HepG2 (cell line): Measurements from ENCODE around the gene PTEN. TPM values are rescaled to one million over a fixed set of nuclear protein-coding genes. Genes with fewer than 3 reads are reported as not detected.
A peak's percentile ranks its signal among the peaks of the same experiment; 100 is the strongest.

Experiments used
- ATRX ChIP-seq: sonication (generic); formaldehyde crosslinking; IDR thresholded peaks from 2 replicates; pipeline ENCODE4 v1.4.0; 2020; ENCODE audit warnings: missing genetic modification reagents, borderline replicate concordance
- ELF1 ChIP-seq: sonication (generic); formaldehyde crosslinking; IDR thresholded peaks from 2 replicates; pipeline ENCODE4 v1.4.0; 2020; ENCODE audit warnings: missing genetic modification reagents
- PCBP1 ChIP-seq: fragments of 200-400 bp; formaldehyde crosslinking; IDR thresholded peaks from 2 replicates; pipeline ENCODE4 v1.6.1; 2017; ENCODE audit warnings: mild to moderate bottlenecking, low read depth, low read length, borderline replicate concordance
- RFX3 ChIP-seq: IDR thresholded peaks from 2 replicates; pipeline ENCODE4 v1.6.1; 2016; ENCODE audit warnings: missing biosample characterization, missing genetic modification reagents
- SIN3A ChIP-seq: IDR thresholded peaks from 2 replicates; pipeline ENCODE4 v1.6.1; 2011; ENCODE audit warnings: low read depth, mild to moderate bottlenecking, control low read depth, low read length, borderline replicate concordance
- SMARCC2 ChIP-seq: fragments of 450-650 bp; IDR thresholded peaks from 2 replicates; pipeline ENCODE4 v1.6.1; 2017; ENCODE audit warnings: antibody characterized with exemption, mild to moderate bottlenecking
- ZBTB20 ChIP-seq: sonication (generic); formaldehyde crosslinking; IDR thresholded peaks from 2 replicates; pipeline ENCODE4 v1.8.1; 2023; ENCODE audit warnings: missing genetic modification reagents, low read depth, mild to moderate bottlenecking, borderline replicate concordance
- ZFP41 ChIP-seq: sonication (generic); formaldehyde crosslinking; IDR thresholded peaks from 2 replicates; pipeline ENCODE4 v1.4.0; 2020; ENCODE audit warnings: mild to moderate bottlenecking, missing genetic modification reagents, borderline replicate concordance
- ZNF124 ChIP-seq: sonication (generic); formaldehyde crosslinking; IDR thresholded peaks from 2 replicates; pipeline ENCODE4 v1.4.0; 2020; ENCODE audit warnings: missing genetic modification reagents
- ZNF282 ChIP-seq: fragments of 450-650 bp; IDR thresholded peaks from 2 replicates; pipeline ENCODE4 v1.6.1; 2018; ENCODE audit not compliant: partially characterized antibody
- polyA plus RNA-seq, 8 experiments: library from polyadenylated mRNA; depleted of rRNA in 3 of 8; stranded (reverse) in 7 of 8; unstranded in 1 of 8; fragments of >200 nt; fragmentation: Illumina TruSeq in 4 of 8; extraction: Trizol in 4 of 8; gene quantifications; 2 replicates each; pipeline versions ENCODE4 v1.2.1 to v1.2.3, GENCODE V29; 2011 to 2016; ENCODE audit warnings: low read depth in 4 of 8, missing spikeins in 1 of 8, mixed read lengths in 1 of 8; ENCODE audit not compliant: insufficient read depth in 1 of 8
- total RNA-seq, 5 experiments: library from RNA; depleted of rRNA; stranded (reverse); fragments of >200 nt; fragmentation: Illumina TruSeq; extraction: Trizol; gene quantifications; 2 replicates each; pipeline ENCODE4 v1.2.3, GENCODE V29; 2016; ENCODE audit warnings: low read depth in 1 of 5
- TF ChIP-seq, protein P1 (sequence below): sonication (generic); formaldehyde crosslinking; IDR thresholded peaks from 2 replicates; pipeline ENCODE4 v1.4.0; 2020; ENCODE audit warnings: missing genetic modification reagents
- TF ChIP-seq, protein P2 (sequence below): sonication (generic); formaldehyde crosslinking; IDR thresholded peaks from 2 replicates; pipeline ENCODE4 v1.5.0; 2020; ENCODE audit warnings: missing genetic modification reagents
- TF ChIP-seq, protein P3 (sequence below): sonication (generic); formaldehyde crosslinking; IDR thresholded peaks from 2 replicates; pipeline ENCODE4; 2020; ENCODE audit warnings: missing genetic modification reagents, mild to moderate bottlenecking, borderline replicate concordance
- TF ChIP-seq, protein P4 (sequence below): sonication (generic); formaldehyde crosslinking; IDR thresholded peaks from 2 replicates; pipeline ENCODE4 v1.9.0; 2022; ENCODE audit warnings: missing genetic modification reagents, mild to moderate bottlenecking, borderline replicate concordance

PTEN gene
- total and polyA plus RNA-seq, 2 of the 13 experiments (the other 11 are each of a cell fraction or from before 2014, with no cell fraction given), result 30.3 to 61.3 TPM

DNA sequence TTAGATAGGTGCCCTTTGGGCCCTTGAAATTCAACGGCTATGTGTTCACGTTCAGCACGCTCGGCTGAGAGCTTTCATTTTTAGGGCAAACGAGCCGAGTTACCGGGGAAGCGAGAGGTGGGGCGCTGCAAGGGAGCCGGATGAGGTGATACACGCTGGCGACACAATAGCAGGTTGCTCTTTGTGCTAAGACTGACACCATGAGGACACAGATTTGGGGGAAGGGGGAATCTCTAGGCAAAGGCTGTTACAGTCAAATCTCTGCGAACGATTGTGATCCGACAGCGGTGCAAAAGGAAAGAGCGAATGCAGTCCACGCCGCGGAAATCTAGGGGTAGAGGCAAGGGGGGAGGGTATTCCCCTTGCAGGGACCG lies 759 bp upstream of the PTEN start (continued):
- TF ChIP-seq, protein P1, sequence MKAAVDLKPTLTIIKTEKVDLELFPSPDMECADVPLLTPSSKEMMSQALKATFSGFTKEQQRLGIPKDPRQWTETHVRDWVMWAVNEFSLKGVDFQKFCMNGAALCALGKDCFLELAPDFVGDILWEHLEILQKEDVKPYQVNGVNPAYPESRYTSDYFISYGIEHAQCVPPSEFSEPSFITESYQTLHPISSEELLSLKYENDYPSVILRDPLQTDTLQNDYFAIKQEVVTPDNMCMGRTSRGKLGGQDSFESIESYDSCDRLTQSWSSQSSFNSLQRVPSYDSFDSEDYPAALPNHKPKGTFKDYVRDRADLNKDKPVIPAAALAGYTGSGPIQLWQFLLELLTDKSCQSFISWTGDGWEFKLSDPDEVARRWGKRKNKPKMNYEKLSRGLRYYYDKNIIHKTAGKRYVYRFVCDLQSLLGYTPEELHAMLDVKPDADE (CRISPR knock-in tag), result no peak
- TF ChIP-seq, protein P2, sequence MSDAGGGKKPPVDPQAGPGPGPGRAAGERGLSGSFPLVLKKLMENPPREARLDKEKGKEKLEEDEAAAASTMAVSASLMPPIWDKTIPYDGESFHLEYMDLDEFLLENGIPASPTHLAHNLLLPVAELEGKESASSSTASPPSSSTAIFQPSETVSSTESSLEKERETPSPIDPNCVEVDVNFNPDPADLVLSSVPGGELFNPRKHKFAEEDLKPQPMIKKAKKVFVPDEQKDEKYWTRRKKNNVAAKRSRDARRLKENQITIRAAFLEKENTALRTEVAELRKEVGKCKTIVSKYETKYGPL (CRISPR knock-in tag), result no peak
- TF ChIP-seq SIN3A (no peak), ELF1 (CRISPR knock-in tag) (no peak), ATRX (CRISPR knock-in tag) (no peak), ZNF124 (no peak), PCBP1 (no peak), ZFP41 (CRISPR knock-in tag) (no peak), SMARCC2 (no peak), ZNF282 (no peak), RFX3 (CRISPR knock-in tag) (no peak), ZBTB20 (CRISPR knock-in tag) (no peak)
- TF ChIP-seq, protein P3, sequence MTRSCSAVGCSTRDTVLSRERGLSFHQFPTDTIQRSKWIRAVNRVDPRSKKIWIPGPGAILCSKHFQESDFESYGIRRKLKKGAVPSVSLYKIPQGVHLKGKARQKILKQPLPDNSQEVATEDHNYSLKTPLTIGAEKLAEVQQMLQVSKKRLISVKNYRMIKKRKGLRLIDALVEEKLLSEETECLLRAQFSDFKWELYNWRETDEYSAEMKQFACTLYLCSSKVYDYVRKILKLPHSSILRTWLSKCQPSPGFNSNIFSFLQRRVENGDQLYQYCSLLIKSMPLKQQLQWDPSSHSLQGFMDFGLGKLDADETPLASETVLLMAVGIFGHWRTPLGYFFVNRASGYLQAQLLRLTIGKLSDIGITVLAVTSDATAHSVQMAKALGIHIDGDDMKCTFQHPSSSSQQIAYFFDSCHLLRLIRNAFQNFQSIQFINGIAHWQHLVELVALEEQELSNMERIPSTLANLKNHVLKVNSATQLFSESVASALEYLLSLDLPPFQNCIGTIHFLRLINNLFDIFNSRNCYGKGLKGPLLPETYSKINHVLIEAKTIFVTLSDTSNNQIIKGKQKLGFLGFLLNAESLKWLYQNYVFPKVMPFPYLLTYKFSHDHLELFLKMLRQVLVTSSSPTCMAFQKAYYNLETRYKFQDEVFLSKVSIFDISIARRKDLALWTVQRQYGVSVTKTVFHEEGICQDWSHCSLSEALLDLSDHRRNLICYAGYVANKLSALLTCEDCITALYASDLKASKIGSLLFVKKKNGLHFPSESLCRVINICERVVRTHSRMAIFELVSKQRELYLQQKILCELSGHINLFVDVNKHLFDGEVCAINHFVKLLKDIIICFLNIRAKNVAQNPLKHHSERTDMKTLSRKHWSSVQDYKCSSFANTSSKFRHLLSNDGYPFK (CRISPR knock-in tag), result 0 out of 2 replicates have a peak, but pooled peaks have one; percentile 7
- TF ChIP-seq, protein P4, sequence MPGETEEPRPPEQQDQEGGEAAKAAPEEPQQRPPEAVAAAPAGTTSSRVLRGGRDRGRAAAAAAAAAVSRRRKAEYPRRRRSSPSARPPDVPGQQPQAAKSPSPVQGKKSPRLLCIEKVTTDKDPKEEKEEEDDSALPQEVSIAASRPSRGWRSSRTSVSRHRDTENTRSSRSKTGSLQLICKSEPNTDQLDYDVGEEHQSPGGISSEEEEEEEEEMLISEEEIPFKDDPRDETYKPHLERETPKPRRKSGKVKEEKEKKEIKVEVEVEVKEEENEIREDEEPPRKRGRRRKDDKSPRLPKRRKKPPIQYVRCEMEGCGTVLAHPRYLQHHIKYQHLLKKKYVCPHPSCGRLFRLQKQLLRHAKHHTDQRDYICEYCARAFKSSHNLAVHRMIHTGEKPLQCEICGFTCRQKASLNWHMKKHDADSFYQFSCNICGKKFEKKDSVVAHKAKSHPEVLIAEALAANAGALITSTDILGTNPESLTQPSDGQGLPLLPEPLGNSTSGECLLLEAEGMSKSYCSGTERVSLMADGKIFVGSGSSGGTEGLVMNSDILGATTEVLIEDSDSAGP (CRISPR knock-in tag), result no peak
